Panc1 (cell line): ENCODE measurements around the gene TRAFD1. TPM values are rescaled to one million over a fixed set of nuclear protein-coding genes. Genes with fewer than 3 reads are reported as not detected.

Source experiments
- ATAC-seq: fragments of 200-7000 bp; cut with Tn5 transposase; 2 replicates; pipeline ENCODE4 v1.9.1; 2020; ENCODE audit warnings: mild to moderate bottlenecking, moderate library complexity
- BruUV-seq: library from RNA; stranded (reverse); fragments of 400-500 nt; replicated peaks from 2 replicates; lab custom pipeline; 2021; lab: Mats Ljungman, UMichigan
- CTCF ChIA-PET: fragments of 300-600 bp; sonication (Branson Sonifier 250); formaldehyde crosslinking; loops from one replicate; lab custom pipeline; 2022; ENCODE audit warnings: antibody characterized with exemption; lab: Charles Lee
- POLR2A ChIA-PET: fragments of 300-600 bp; sonication (Branson Sonifier 250); formaldehyde crosslinking; loops from one replicate; lab custom pipeline; 2022; ENCODE audit warnings: antibody characterized with exemption; lab: Charles Lee
- DNase-seq: peaks from one replicate; pipeline ENCODE4 v3.0.0-alpha.2; 2010; ENCODE audit warnings: low read depth, low spot score
- H3K27ac ChIP-seq: 2 replicates; pipeline ENCODE4 v1.5.1; 2011; ENCODE audit warnings: mild to moderate bottlenecking, low read length, inconsistent platforms
- H3K27me3 ChIP-seq: fragments of 200-500 bp; sonication (Bioruptor generic); 2 replicates; pipeline ENCODE4 v1.6.0; 2014; ENCODE audit warnings: low read length, inconsistent platforms; ENCODE audit not compliant: control insufficient read depth, insufficient read depth
- H3K36me3 ChIP-seq: fragments of 200-500 bp; sonication (Bioruptor generic); 2 replicates; pipeline ENCODE4 v1.5.1; 2014; ENCODE audit warnings: inconsistent platforms, mild to moderate bottlenecking, low read length, moderate library complexity; ENCODE audit not compliant: control insufficient read depth, insufficient read depth
- H3K4me1 ChIP-seq: 2 replicates; pipeline ENCODE4 v1.5.1; 2011; ENCODE audit warnings: inconsistent platforms, mild to moderate bottlenecking, low read length, moderate library complexity; ENCODE audit not compliant: control insufficient read depth, insufficient read depth
- H3K4me3 ChIP-seq, 2 experiments: 2 replicates each; pipeline ENCODE4 v1.5.1; 2011 to 2012; ENCODE audit warnings: low read depth in 2 of 2, low read length in 2 of 2, mild to moderate bottlenecking in 2 of 2, inconsistent platforms in 1 of 2, moderate library complexity in 1 of 2
- H3K9me3 ChIP-seq: fragments of 200-500 bp; sonication (Bioruptor generic); 2 replicates; pipeline ENCODE4 v1.5.1; 2014; ENCODE audit warnings: low read depth, mild to moderate bottlenecking, inconsistent platforms, low read length, moderate library complexity; ENCODE audit not compliant: control insufficient read depth, insufficient read depth
- POLR2AphosphoS5 ChIP-seq: IDR thresholded peaks from 2 replicates; pipeline ENCODE4 v1.6.1; 2012; ENCODE audit warnings: mild to moderate bottlenecking, low read depth, low read length, moderate library complexity
- REST ChIP-seq, 2 experiments: IDR thresholded peaks; 2 replicates each; pipeline ENCODE4 v1.6.1; 2011 to 2012; ENCODE audit warnings: low read depth in 2 of 2, control low read depth in 1 of 2, low read length in 1 of 2, mild to moderate bottlenecking in 1 of 2, moderate library complexity in 1 of 2; ENCODE audit not compliant: insufficient read depth in 1 of 2
- SIN3A ChIP-seq: IDR thresholded peaks from 2 replicates; pipeline ENCODE4 v1.6.1; 2012; ENCODE audit warnings: low read depth, mild to moderate bottlenecking, low read length, moderate library complexity, borderline replicate concordance; ENCODE audit not compliant: insufficient read depth
- TCF7L2 ChIP-seq: IDR thresholded peaks from 2 replicates; pipeline ENCODE4 v1.6.1; 2011; ENCODE audit warnings: mild to moderate bottlenecking, low read depth, low read length, inconsistent platforms
- in situ Hi-C: cut with HindIII; loops from 2 replicates; pipeline ENCODE4 v1.10.0; 2016; ENCODE audit warnings: low sequenced_read_pairs, low pct_unique_long_range_greater_than_20kb
- intact Hi-C: fragments of 100-400 bp; cut with micrococcal nuclease; formaldehyde crosslinking; loops from one replicate; pipeline ENCODE4 v1.10.0; 2022; ENCODE audit not compliant: unreplicated experiment
- total RNA-seq: library from RNA; stranded (reverse); gene quantifications from one replicate; pipeline ENCODE4 v1.2.1, GENCODE V29; 2021; ENCODE audit not compliant: unreplicated experiment
- TF ChIP-seq, protein P1 (sequence below): fragments of 450-650 bp; IDR thresholded peaks from 2 replicates; pipeline ENCODE4 v1.5.1; 2017; ENCODE audit warnings: mild to moderate bottlenecking

TRAFD1 gene
- total RNA-seq, 1 experiment from 2014 or later = 32.9 TPM

DNA sequence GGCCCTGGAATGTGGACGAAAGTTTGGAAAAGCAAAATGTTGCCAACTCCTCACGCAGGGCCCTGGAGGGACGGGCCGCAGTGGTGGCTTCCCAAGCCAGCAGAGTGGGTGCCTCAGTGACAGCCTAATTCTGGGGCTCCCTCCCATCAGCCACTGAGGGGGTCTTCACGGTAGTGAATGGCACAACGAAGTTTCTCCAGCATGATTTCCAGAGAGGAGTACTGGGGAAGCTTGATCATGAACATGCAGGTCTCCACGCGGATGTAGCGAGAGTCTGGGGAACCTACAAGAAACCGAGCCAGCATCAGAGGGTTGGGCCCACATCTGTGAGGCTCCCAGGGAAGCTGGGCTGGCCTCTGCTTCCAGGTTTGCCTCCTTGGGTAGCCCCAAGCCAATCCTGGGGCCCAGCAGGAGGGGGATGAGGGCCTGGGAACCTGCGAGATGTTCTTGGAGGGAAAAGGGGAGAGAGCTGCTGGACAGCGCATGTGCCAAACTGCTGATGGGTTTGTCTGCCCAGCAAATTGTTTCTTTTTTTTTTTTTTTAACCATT is 37.0 kb downstream of the TRAFD1 start:
- in situ Hi-C loops = no loop called here
- DNase-seq (no peak), ATAC-seq (no peak)
- Histone ChIP-seq H3K36me3 (no peaks in the 10 kb centered on the region), H3K9me3 (no peaks in the 10 kb centered on the region), H3K27ac (no peak overlapping the region), H3K27me3 (no peaks in the 10 kb centered on the region), H3K4me1 (no peaks in the 10 kb centered on the region), H3K4me3 (no peak overlapping the region)
- ChIA-PET POLR2A (interaction anchor here (0.6 kb wide), 1 partner anchor 556 kb away, joined by 4 read pairs; no protein-coding TSS in a partner anchor), CTCF (interaction anchor here (0.6 kb wide), 1 partner anchor 47 kb away, joined by 3 read pairs; no protein-coding TSS in a partner anchor)
- intact Hi-C loops = no loop called here
- BruUV-seq = no TSS peak
- no peak for TF ChIP-seq REST (IDR thresholded peaks at IDR 0.05; ENCODE audit: insufficient read depth in 1 of 2, low read depth in 2 of 2, low read length in 1 of 2)

DNA sequence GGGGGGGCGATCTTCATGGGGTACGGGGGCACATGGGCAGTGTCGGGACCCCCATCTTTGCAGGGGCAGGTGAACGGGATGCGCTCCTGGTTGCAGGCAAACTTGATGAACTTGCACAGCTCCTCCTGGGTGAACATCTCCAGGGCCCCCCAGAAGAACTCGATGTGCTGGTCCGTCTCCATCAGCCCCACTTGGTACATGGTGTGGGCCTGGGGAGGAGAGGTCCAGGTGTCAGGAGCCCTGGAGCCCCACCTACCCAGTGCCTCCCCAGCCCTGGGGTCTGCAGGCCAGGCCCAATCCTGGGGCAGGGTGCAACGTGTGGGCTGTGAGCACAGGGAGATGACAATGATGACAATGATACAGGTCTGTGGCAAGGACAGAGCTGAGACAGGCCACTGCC is 37.7 kb downstream of the TRAFD1 start:
- Histone ChIP-seq H3K4me3 (no peak overlapping the region), H3K27me3 (no peaks in the 10 kb centered on the region), H3K4me1 (no peaks in the 10 kb centered on the region), H3K36me3 (no peaks in the 10 kb centered on the region), H3K9me3 (no peaks in the 10 kb centered on the region), H3K27ac (no peak overlapping the region)
- ATAC-seq (no peak), DNase-seq (no peak)
- ChIA-PET POLR2A (interaction anchor here (0.6 kb wide), 1 partner anchor 557 kb away, joined by 4 read pairs; no protein-coding TSS in a partner anchor), CTCF (no interaction called here)
- intact Hi-C loops (no loop called here), in situ Hi-C loops (no loop called here)
- no TSS peak for BruUV-seq
- TF ChIP-seq SIN3A = no peak
- TF ChIP-seq, protein P1, sequence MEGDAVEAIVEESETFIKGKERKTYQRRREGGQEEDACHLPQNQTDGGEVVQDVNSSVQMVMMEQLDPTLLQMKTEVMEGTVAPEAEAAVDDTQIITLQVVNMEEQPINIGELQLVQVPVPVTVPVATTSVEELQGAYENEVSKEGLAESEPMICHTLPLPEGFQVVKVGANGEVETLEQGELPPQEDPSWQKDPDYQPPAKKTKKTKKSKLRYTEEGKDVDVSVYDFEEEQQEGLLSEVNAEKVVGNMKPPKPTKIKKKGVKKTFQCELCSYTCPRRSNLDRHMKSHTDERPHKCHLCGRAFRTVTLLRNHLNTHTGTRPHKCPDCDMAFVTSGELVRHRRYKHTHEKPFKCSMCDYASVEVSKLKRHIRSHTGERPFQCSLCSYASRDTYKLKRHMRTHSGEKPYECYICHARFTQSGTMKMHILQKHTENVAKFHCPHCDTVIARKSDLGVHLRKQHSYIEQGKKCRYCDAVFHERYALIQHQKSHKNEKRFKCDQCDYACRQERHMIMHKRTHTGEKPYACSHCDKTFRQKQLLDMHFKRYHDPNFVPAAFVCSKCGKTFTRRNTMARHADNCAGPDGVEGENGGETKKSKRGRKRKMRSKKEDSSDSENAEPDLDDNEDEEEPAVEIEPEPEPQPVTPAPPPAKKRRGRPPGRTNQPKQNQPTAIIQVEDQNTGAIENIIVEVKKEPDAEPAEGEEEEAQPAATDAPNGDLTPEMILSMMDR = no peak
- TF ChIP-seq POLR2AphosphoS5 = no peak
- TF ChIP-seq REST (IDR thresholded peaks at IDR 0.05; ENCODE audit: insufficient read depth in 1 of 2, low read depth in 2 of 2, low read length in 1 of 2) = no peak
- no peak for TF ChIP-seq TCF7L2
